ENCODE measurements around the gene KHDC1L. TPM values are rescaled to one million over a fixed set of nuclear protein-coding genes. Genes with fewer than 3 reads are reported as not detected.

Gene KHDC1L
- total and polyA plus RNA-seq, 9 donors = 0.40 TPM; not detected in 8

DNA sequence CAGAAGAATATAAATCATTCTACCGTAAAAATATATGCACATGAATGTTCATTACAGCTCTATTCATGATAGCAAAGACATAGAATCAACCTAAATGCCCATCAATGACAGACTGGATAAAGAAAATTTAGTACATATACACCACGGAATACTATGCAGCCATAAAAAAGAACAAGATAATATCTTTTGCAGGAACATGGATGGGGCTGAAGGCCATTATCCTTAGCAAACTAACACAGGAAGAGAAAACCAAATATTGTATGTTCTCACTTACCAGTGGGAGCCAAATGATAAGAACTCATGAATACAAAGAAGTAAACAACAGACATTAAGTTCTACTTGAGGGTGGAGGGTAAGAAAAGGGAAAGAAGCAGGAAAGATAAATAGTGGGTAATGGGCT lies 8.4 kb downstream of the KHDC1L start:
- Histone ChIP-seq H3K4me3 (no peak overlapping the region), H3K27me3 (no peaks in the 10 kb centered on the region), H3K9me3 (no peaks in the 10 kb centered on the region), H3K36me3 (no peaks in the 10 kb centered on the region), H3K4me1 (ENCODE audit: insufficient read depth) (no peaks in the 10 kb centered on the region), H3K27ac (no peak overlapping the region)
- 87 to 92% (median 91%) methylated on average over 2 of the region's 2 CpGs for WGBS, 3 donors
- no peak for TF ChIP-seq EP300 (IDR thresholded peaks at IDR 0.05)
- no peak for DNase-seq
- intact Hi-C loops (cut with DNase I) = no loop called here

- no peaks in the 10 kb centered on the region for H3K36me3 ChIP-seq
- WGBS, 3 donors = 75 to 94% (median 78%) methylated on average over 9 of the region's 9 CpGs
- no peak for DNase-seq
- intact Hi-C loops (cut with DNase I) = no loop called here
- H3K4me1 ChIP-seq (ENCODE audit: insufficient read depth) = no peaks in the 10 kb centered on the region
- H3K27me3 ChIP-seq = no peaks in the 10 kb centered on the region
- no peak for TF ChIP-seq EP300 (IDR thresholded peaks at IDR 0.05)
- no peak for TF ChIP-seq POLR2A (IDR thresholded peaks at IDR 0.05)
- TF ChIP-seq, protein P1, sequence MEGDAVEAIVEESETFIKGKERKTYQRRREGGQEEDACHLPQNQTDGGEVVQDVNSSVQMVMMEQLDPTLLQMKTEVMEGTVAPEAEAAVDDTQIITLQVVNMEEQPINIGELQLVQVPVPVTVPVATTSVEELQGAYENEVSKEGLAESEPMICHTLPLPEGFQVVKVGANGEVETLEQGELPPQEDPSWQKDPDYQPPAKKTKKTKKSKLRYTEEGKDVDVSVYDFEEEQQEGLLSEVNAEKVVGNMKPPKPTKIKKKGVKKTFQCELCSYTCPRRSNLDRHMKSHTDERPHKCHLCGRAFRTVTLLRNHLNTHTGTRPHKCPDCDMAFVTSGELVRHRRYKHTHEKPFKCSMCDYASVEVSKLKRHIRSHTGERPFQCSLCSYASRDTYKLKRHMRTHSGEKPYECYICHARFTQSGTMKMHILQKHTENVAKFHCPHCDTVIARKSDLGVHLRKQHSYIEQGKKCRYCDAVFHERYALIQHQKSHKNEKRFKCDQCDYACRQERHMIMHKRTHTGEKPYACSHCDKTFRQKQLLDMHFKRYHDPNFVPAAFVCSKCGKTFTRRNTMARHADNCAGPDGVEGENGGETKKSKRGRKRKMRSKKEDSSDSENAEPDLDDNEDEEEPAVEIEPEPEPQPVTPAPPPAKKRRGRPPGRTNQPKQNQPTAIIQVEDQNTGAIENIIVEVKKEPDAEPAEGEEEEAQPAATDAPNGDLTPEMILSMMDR (IDR thresholded peaks at IDR 0.05) = no peak
- no peak overlapping the region for H3K4me3 ChIP-seq
- H3K9me3 ChIP-seq = no peaks in the 10 kb centered on the region
- H3K27ac ChIP-seq = no peak overlapping the region
These were observed 16.2 kb downstream of the KHDC1L start for GRCh38 chr6:73209117-73209516.

DNA sequence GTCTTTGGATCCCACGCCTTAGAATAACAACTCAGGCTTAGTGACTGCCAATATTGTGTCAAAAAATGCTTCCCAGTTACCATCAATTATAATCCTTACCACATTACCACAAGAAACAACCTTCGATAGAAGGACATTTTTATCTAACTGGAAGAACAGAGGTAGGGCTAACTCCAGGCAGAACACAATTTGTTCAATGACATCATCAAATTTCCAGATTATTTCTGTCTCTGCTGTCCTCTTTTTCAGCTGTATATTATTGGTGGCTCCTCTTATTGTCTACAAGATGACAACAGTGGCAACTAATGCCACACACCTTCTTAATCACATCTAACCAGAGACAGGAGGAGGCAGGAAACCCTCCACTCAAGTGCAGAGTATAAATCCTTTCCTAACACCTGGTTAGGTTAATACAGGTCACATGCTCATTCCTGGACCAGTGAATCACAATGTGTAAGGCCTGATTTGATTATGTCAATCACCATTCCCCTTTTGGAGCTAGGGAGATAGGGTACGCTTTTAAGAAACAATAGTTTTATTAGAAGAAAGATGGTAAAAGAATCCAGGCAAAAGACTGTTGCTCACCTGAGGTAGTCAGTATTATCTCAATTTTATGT lies 18.0 kb downstream of the KHDC1L start:
- Histone ChIP-seq H3K27me3 (no peaks in the 10 kb centered on the region), H3K4me3 (no peak overlapping the region), H3K4me1 (ENCODE audit: insufficient read depth) (no peaks in the 10 kb centered on the region), H3K27ac (no peak overlapping the region), H3K9me3 (no peaks in the 10 kb centered on the region), H3K36me3 (no peaks in the 10 kb centered on the region)
- TF ChIP-seq POLR2A (IDR thresholded peaks at IDR 0.05) (no peak), EP300 (IDR thresholded peaks at IDR 0.05) (no peak)
- TF ChIP-seq, protein P1 (IDR thresholded peaks at IDR 0.05) = no peak
- 83 to 89% (median 84%) methylated on average over 3 of the region's 3 CpGs for WGBS, 3 donors
- intact Hi-C loops (cut with DNase I) = no loop called here
- no peak for DNase-seq

GRCh38 chr6:73204252-73204651 lies 21.0 kb downstream of the KHDC1L start:
- H3K4me3 ChIP-seq = no peak overlapping the region
- intact Hi-C loops (cut with DNase I) = no loop called here
- no peak overlapping the region for H3K27ac ChIP-seq
- 72 to 79% (median 74%) methylated on average over 4 of the region's 4 CpGs for WGBS, 3 donors
- no peak for TF ChIP-seq EP300 (IDR thresholded peaks at IDR 0.05)
- TF ChIP-seq POLR2A (IDR thresholded peaks at IDR 0.05) = no peak
- TF ChIP-seq, protein P1 (IDR thresholded peaks at IDR 0.05) = no peak
- no peaks in the 10 kb centered on the region for H3K36me3 ChIP-seq
- no peak for DNase-seq
- H3K4me1 ChIP-seq (ENCODE audit: insufficient read depth) = no peaks in the 10 kb centered on the region
- H3K27me3 ChIP-seq = no peaks in the 10 kb centered on the region
- H3K9me3 ChIP-seq = no peaks in the 10 kb centered on the region

GRCh38 chr6:73203098-73203497 lies 22.2 kb downstream of the KHDC1L start:
- TF ChIP-seq POLR2A (IDR thresholded peaks at IDR 0.05) (no peak), EP300 (IDR thresholded peaks at IDR 0.05) (no peak)
- TF ChIP-seq, protein P1 (IDR thresholded peaks at IDR 0.05) = no peak
- Histone ChIP-seq H3K4me1 (ENCODE audit: insufficient read depth) (no peaks in the 10 kb centered on the region), H3K9me3 (no peaks in the 10 kb centered on the region), H3K27me3 (no peaks in the 10 kb centered on the region), H3K27ac (no peak overlapping the region), H3K4me3 (no peak overlapping the region), H3K36me3 (no peaks in the 10 kb centered on the region)
- intact Hi-C loops (cut with DNase I) = no loop called here
- DNase-seq = no peak
- 90 to 94% (median 92%) methylated on average over 1 of the region's 1 CpG for WGBS, 3 donors

Data from ovary (tissue), 9 donors.